H9 (cell line): Measurements from ENCODE around the gene CPLX4. TPM values are rescaled to one million over a fixed set of nuclear protein-coding genes. Genes with fewer than 3 reads are reported as not detected.

Source experiments
- DNase-seq: peaks from one replicate; pipeline ENCODE4 v3.0.0-alpha.2; 2017
- H2AFZ ChIP-seq: one replicate; pipeline ENCODE4 v1.6.1; 2013; ENCODE audit warnings: mild to moderate bottlenecking, low read length, control low read depth, moderate library complexity
- H2AK5ac ChIP-seq: 2 replicates; pipeline ENCODE4 v1.6.1; 2013; ENCODE audit warnings: low read length, control low read depth, mixed read lengths; ENCODE audit not compliant: insufficient read length
- H2BK120ac ChIP-seq: one replicate; pipeline ENCODE4 v1.6.1; 2013; ENCODE audit warnings: low read depth, mild to moderate bottlenecking, low read length, control low read depth, inconsistent platforms; ENCODE audit not compliant: poor library complexity, severe bottlenecking
- H2BK12ac ChIP-seq: 2 replicates; pipeline ENCODE4 v1.6.1; 2013; ENCODE audit warnings: low read length, control low read depth, mixed read lengths, low read depth; ENCODE audit not compliant: insufficient read length
- H2BK15ac ChIP-seq: 2 replicates; pipeline ENCODE4 v1.6.1; 2013; ENCODE audit warnings: low read depth, low read length, control low read depth
- H2BK20ac ChIP-seq: one replicate; pipeline ENCODE4 v1.6.1; 2013; ENCODE audit warnings: low read depth, mild to moderate bottlenecking, low read length, control low read depth, inconsistent platforms; ENCODE audit not compliant: poor library complexity, severe bottlenecking
- H2BK5ac ChIP-seq: 2 replicates; pipeline ENCODE4 v1.6.1; 2013; ENCODE audit warnings: low read length, control low read depth, mixed read lengths; ENCODE audit not compliant: insufficient read length
- H3K14ac ChIP-seq: 2 replicates; pipeline ENCODE4 v1.6.1; 2013; ENCODE audit warnings: low read length, control low read depth; ENCODE audit not compliant: insufficient read depth
- H3K18ac ChIP-seq: 2 replicates; pipeline ENCODE4 v1.6.1; 2013; ENCODE audit warnings: low read depth, mild to moderate bottlenecking, mixed read lengths, low read length, control low read depth; ENCODE audit not compliant: insufficient read length
- H3K23ac ChIP-seq: 2 replicates; pipeline ENCODE4 v1.6.1; 2013; ENCODE audit warnings: low read length, control low read depth, mixed read lengths, low read depth; ENCODE audit not compliant: insufficient read length
- H3K23me2 ChIP-seq: 2 replicates; pipeline ENCODE4 v1.6.1; 2013; ENCODE audit warnings: low read depth, mild to moderate bottlenecking, mixed read lengths, low read length, control low read depth; ENCODE audit not compliant: insufficient read length, poor library complexity, severe bottlenecking
- H3K27ac ChIP-seq: 2 replicates; pipeline ENCODE4 v1.5.1; 2013; ENCODE audit warnings: low read length, control low read depth, mixed read lengths, low read depth; ENCODE audit not compliant: insufficient read length
- H3K27me3 ChIP-seq: 2 replicates; pipeline ENCODE4 v1.6.1; 2013; ENCODE audit warnings: low read length, control low read depth, inconsistent platforms; ENCODE audit not compliant: insufficient read depth
- H3K4ac ChIP-seq: 2 replicates; pipeline ENCODE4 v1.6.1; 2013; ENCODE audit warnings: low read depth, mild to moderate bottlenecking, control low read depth, inconsistent platforms, low read length, moderate library complexity
- H3K4me1 ChIP-seq: 2 replicates; pipeline ENCODE4 v1.6.1; 2013; ENCODE audit warnings: low read length, control low read depth, inconsistent platforms; ENCODE audit not compliant: insufficient read depth
- H3K4me2 ChIP-seq: 2 replicates; pipeline ENCODE4 v1.6.1; 2013; ENCODE audit warnings: low read length, control low read depth, mixed read lengths; ENCODE audit not compliant: insufficient read length, insufficient read depth
- H3K56ac ChIP-seq: 2 replicates; pipeline ENCODE4 v1.6.1; 2013; ENCODE audit warnings: low read depth, mild to moderate bottlenecking, mixed read lengths, low read length, control low read depth; ENCODE audit not compliant: insufficient read length
- H3K79me1 ChIP-seq: 2 replicates; pipeline ENCODE4 v1.6.1; 2013; ENCODE audit warnings: low read depth, mild to moderate bottlenecking, moderate library complexity, low read length, control low read depth, inconsistent platforms; ENCODE audit not compliant: insufficient read depth, poor library complexity, severe bottlenecking
- H3K79me2 ChIP-seq: 2 replicates; pipeline ENCODE4 v1.6.1; 2013; ENCODE audit warnings: low read length, control low read depth, inconsistent platforms; ENCODE audit not compliant: insufficient read depth
- H3K9ac ChIP-seq: 2 replicates; pipeline ENCODE4 v1.6.1; 2013; ENCODE audit warnings: low read length, control low read depth, mixed read lengths; ENCODE audit not compliant: insufficient read length; ENCODE audit errors: extremely low read depth
- H3K9me3 ChIP-seq: one replicate; pipeline ENCODE4 v1.6.1; 2013; ENCODE audit warnings: low read depth, low read length, inconsistent platforms; ENCODE audit not compliant: control insufficient read depth
- H3T11ph ChIP-seq: one replicate; pipeline ENCODE4 v1.6.1; 2013; ENCODE audit warnings: mild to moderate bottlenecking, low read length, control low read depth, inconsistent platforms
- H4K20me1 ChIP-seq: one replicate; pipeline ENCODE4 v1.6.1; 2013; ENCODE audit not compliant: control insufficient read depth, insufficient read length, insufficient read depth
- H4K5ac ChIP-seq: 2 replicates; pipeline ENCODE4 v1.6.1; 2013; ENCODE audit warnings: low read depth, mild to moderate bottlenecking, mixed read lengths, low read length, control low read depth; ENCODE audit not compliant: insufficient read length
- H4K8ac ChIP-seq: replicated peaks from 2 replicates; pipeline ENCODE4 v1.6.1; 2013; ENCODE audit warnings: low read length, control low read depth, mixed read lengths, low read depth; ENCODE audit not compliant: insufficient read length
- H4K91ac ChIP-seq: 2 replicates; pipeline ENCODE4 v1.6.1; 2013; ENCODE audit warnings: low read depth, mild to moderate bottlenecking, moderate library complexity, mixed read lengths, low read length, control low read depth; ENCODE audit not compliant: insufficient read length
- H3K27ac Mint-ChIP-seq, 3 experiments: 2 replicates in 2 of 3; 3 replicates in 1 of 3; pipeline ENCODE4 v1.8.0; 2020 to 2021; ENCODE audit warnings: mixed read lengths in 3 of 3, mild to moderate bottlenecking in 1 of 3, moderate library complexity in 1 of 3
- H3K27me3 Mint-ChIP-seq: 2 replicates; pipeline ENCODE4 v1.8.0; 2021; ENCODE audit warnings: low read depth, mild to moderate bottlenecking, moderate library complexity, mixed read lengths
- H3K36me3 Mint-ChIP-seq, 3 experiments: 2 replicates in 2 of 3; 3 replicates in 1 of 3; pipeline ENCODE4 v1.8.0; 2020 to 2021; ENCODE audit warnings: low read depth in 3 of 3, mixed read lengths in 3 of 3; ENCODE audit not compliant: insufficient read depth in 1 of 3
- H3K4me1 Mint-ChIP-seq, 2 experiments: 2 replicates each; pipeline ENCODE4 v1.8.0; 2020; ENCODE audit warnings: mixed read lengths in 2 of 2
- H3K4me3 Mint-ChIP-seq, 2 experiments: 2 replicates in 1 of 2; 3 replicates in 1 of 2; pipeline ENCODE4 v1.8.0; 2020 to 2021; ENCODE audit warnings: mild to moderate bottlenecking in 2 of 2, mixed read lengths in 2 of 2, moderate library complexity in 1 of 2
- H3K9me3 Mint-ChIP-seq, 2 experiments: 2 replicates in 1 of 2; 3 replicates in 1 of 2; pipeline ENCODE4 v1.8.0; 2020; ENCODE audit warnings: mild to moderate bottlenecking in 2 of 2, mixed read lengths in 2 of 2, moderate library complexity in 1 of 2
- WGBS: extraction: QIAGEN DNeasy Blood & Tissue Kit; methylation state at CpG from one replicate; pipeline ENCODE4 v1.1.7; 2013; ENCODE audit warnings: missing lambda C conversion rate, low lambda C conversion rate, mixed read lengths; ENCODE audit not compliant: insufficient read length; ENCODE audit errors: extremely low coverage; 5-methylcytosine and 5-hydroxymethylcytosine counted together
- total RNA-seq: library from RNA; stranded (reverse); gene quantifications from 2 replicates; pipeline ENCODE4 v1.2.1, GENCODE V29; 2021
- TF ChIP-seq, protein P1 (sequence below): fragments of 200-600 bp; sonication (generic); conservative IDR thresholded peaks from 3 replicates; pipeline ENCODE4 v1.8.0; 2021; ENCODE audit warnings: antibody characterized with exemption, mild to moderate bottlenecking

CPLX4 gene
- total RNA-seq, 1 experiment from 2014 or later, result not detected

GRCh38 chr18:59323931-59324622, 5.6 kb upstream of the CPLX4 start:
- no CpG with 5 or more reads among the region's 7 CpGs for WGBS
- H3K18ac ChIP-seq, result no peak overlapping the region
- DNase-seq, result no peak

More at GRCh38 chr18:59323931-59324622, 5.6 kb upstream of the CPLX4 start:
- Histone ChIP-seq H4K20me1 (no peaks in the 10 kb centered on the region), H3K23ac (no peak overlapping the region), H2BK12ac (no peak overlapping the region), H3K27ac (no peak overlapping the region), H3K4me2 (no peak overlapping the region), H3K56ac (no peak overlapping the region), H3T11ph (no peak overlapping the region), H3K4me1 (no peaks in the 10 kb centered on the region), H3K14ac (no peak overlapping the region), H4K5ac (no peak overlapping the region), H3K9me3 (no peaks in the 10 kb centered on the region), H2BK15ac (no peak overlapping the region), H4K91ac (no peak overlapping the region), H3K4ac (no peak overlapping the region), H2AFZ (no peak overlapping the region), H3K9ac (no peak overlapping the region), H2BK20ac (no peak overlapping the region), H2BK120ac (no peak overlapping the region), H3K79me2 (no peaks in the 10 kb centered on the region), H3K23me2 (no peaks in the 10 kb centered on the region), H2BK5ac (no peak overlapping the region), H2AK5ac (no peak overlapping the region), H4K8ac (no peak overlapping the region), H3K27me3 (no peaks in the 10 kb centered on the region), H3K79me1 (no peaks in the 10 kb centered on the region)
- Mint-ChIP-seq H3K4me3 (no peak overlapping the region; a peak in 1 of 5 replicates), H3K36me3 (peaks cover 9 to 30% (median 29%) of the 10 kb centered on the region in 3 experiments), H3K27ac (no peak overlapping the region), H3K4me1 (peaks cover 3 to 5% of the 10 kb centered on the region in 2 experiments; a peak in 3 of 4 replicates), H3K27me3 (peaks cover under 1% of the 10 kb centered on the region; the same call in 1 of the 2 replicates), H3K9me3 (no peaks in the 10 kb centered on the region)
- TF ChIP-seq, protein P1, sequence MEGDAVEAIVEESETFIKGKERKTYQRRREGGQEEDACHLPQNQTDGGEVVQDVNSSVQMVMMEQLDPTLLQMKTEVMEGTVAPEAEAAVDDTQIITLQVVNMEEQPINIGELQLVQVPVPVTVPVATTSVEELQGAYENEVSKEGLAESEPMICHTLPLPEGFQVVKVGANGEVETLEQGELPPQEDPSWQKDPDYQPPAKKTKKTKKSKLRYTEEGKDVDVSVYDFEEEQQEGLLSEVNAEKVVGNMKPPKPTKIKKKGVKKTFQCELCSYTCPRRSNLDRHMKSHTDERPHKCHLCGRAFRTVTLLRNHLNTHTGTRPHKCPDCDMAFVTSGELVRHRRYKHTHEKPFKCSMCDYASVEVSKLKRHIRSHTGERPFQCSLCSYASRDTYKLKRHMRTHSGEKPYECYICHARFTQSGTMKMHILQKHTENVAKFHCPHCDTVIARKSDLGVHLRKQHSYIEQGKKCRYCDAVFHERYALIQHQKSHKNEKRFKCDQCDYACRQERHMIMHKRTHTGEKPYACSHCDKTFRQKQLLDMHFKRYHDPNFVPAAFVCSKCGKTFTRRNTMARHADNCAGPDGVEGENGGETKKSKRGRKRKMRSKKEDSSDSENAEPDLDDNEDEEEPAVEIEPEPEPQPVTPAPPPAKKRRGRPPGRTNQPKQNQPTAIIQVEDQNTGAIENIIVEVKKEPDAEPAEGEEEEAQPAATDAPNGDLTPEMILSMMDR, result no peak
